Hepatocyte (in vitro differentiated cells): ENCODE results near the gene C11orf65. TPM values are rescaled to one million over a fixed set of nuclear protein-coding genes. Genes with fewer than 3 reads are reported as not detected.

Experiments used
- DNase-seq: peaks from one replicate; pipeline ENCODE4 v3.0.0-alpha.2; 2016; ENCODE audit warnings: low spot score
- H2AFZ ChIP-seq: fragments of 200-600 bp; sonication (generic); 2 replicates; pipeline ENCODE4 v1.6.0; 2016; ENCODE audit warnings: antibody characterized with exemption, mild to moderate bottlenecking
- H3K27ac ChIP-seq: fragments of 200-600 bp; sonication (generic); 2 replicates; pipeline ENCODE4 v1.5.1; 2016; ENCODE audit warnings: mild to moderate bottlenecking
- H3K27me3 ChIP-seq: fragments of 200-600 bp; sonication (generic); 2 replicates; pipeline ENCODE4 v1.6.1; 2016
- H3K36me3 ChIP-seq: fragments of 200-600 bp; sonication (generic); replicated peaks from 2 replicates; pipeline ENCODE4 v1.5.1; 2016; ENCODE audit warnings: low read depth; ENCODE audit not compliant: insufficient read depth
- H3K4me1 ChIP-seq: fragments of 200-600 bp; sonication (generic); 2 replicates; pipeline ENCODE4 v1.5.1; 2016; ENCODE audit warnings: mild to moderate bottlenecking, moderate library complexity; ENCODE audit not compliant: insufficient read depth
- H3K4me2 ChIP-seq: fragments of 200-600 bp; sonication (generic); 2 replicates; pipeline ENCODE4 v1.6.0; 2016
- H3K4me3 ChIP-seq: fragments of 200-600 bp; sonication (generic); 2 replicates; pipeline ENCODE4 v1.5.1; 2016; ENCODE audit warnings: mild to moderate bottlenecking
- H3K79me2 ChIP-seq: fragments of 200-600 bp; sonication (generic); 2 replicates; pipeline ENCODE4 v1.6.0; 2017; ENCODE audit warnings: mild to moderate bottlenecking
- H3K9me2 ChIP-seq: fragments of 200-600 bp; sonication (generic); replicated peaks from 2 replicates; pipeline ENCODE4 v1.6.0; 2017; ENCODE audit warnings: mild to moderate bottlenecking; ENCODE audit not compliant: insufficient read depth
- H3K9me3 ChIP-seq: fragments of 200-600 bp; sonication (generic); 2 replicates; pipeline ENCODE4 v1.5.1; 2016; ENCODE audit warnings: low read depth, mild to moderate bottlenecking
- H4K20me1 ChIP-seq: fragments of 200-600 bp; sonication (generic); 2 replicates; pipeline ENCODE4 v1.6.0; 2016; ENCODE audit warnings: mild to moderate bottlenecking; ENCODE audit not compliant: insufficient read depth, poor library complexity, severe bottlenecking
- CTCF ChIP-seq: fragments of 200-600 bp; sonication (generic); IDR thresholded peaks from 2 replicates; pipeline ENCODE4 v1.5.1; 2016; ENCODE audit warnings: antibody characterized with exemption, mild to moderate bottlenecking; ENCODE audit not compliant: poor library complexity
- EZH2 ChIP-seq: fragments of 200-600 bp; sonication (generic); IDR thresholded peaks from 2 replicates; pipeline ENCODE4 v1.6.1; 2016; ENCODE audit warnings: antibody characterized with exemption, mild to moderate bottlenecking, borderline replicate concordance
- EZH2phosphoT487 ChIP-seq: fragments of 200-600 bp; sonication (generic); IDR thresholded peaks from one replicate; pipeline ENCODE4 v1.6.1; 2018; ENCODE audit warnings: antibody characterized with exemption, mild to moderate bottlenecking, low read depth, moderate library complexity; ENCODE audit not compliant: unreplicated experiment, severe bottlenecking
- WGBS: methylation state at CpG from one replicate; pipeline ENCODE4 v1.1.6; 2016; ENCODE audit warnings: low lambda C conversion rate; ENCODE audit errors: missing lambda C conversion rate; 5-methylcytosine and 5-hydroxymethylcytosine counted together
- polyA plus RNA-seq: library from polyadenylated mRNA; unstranded; fragments of >200 nt; fragmentation: Nextera tagmentation; extraction: Ambion mirVana; gene quantifications from 2 replicates; pipeline ENCODE4 v1.2.1, GENCODE V29; 2016
- total RNA-seq: library from RNA; depleted of rRNA; stranded (reverse); fragments of >200 nt; gene quantifications from 2 replicates; pipeline ENCODE4 v1.2.3, GENCODE V29; 2014

Gene C11orf65
- total and polyA plus RNA-seq, 2 experiments from 2014 or later = 0.34 to 0.50 TPM

DNA sequence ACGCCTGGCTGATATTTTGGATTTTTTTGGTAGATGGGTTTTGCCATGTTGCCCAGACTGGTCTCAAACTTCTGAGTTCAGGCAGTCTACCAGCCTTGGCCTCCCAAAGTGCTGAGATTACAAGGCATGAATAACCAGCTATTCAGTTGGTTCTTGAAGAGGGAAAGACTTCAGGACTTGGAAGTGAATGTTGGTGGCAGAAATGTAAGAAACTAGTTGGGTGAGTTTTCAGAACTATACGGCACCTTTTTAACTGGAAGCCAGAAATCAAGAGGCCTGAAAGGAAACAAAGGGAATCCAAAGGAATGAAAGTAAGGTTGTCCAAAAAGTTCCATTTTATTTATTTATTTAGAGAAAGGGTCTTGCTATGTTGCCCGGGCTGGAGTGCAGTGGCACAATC lies 28.0 kb upstream of the C11orf65 start:
- Histone ChIP-seq H3K27ac (no peak overlapping the region), H3K79me2 (peaks cover 17% of the 10 kb centered on the region), H3K4me1 (peaks cover 4% of the 10 kb centered on the region), H3K9me3 (no peaks in the 10 kb centered on the region), H3K9me2 (no peaks in the 10 kb centered on the region), H2AFZ (no peak overlapping the region), H3K4me2 (no peak overlapping the region), H4K20me1 (no peaks in the 10 kb centered on the region), H3K27me3 (no peaks in the 10 kb centered on the region), H3K4me3 (no peak overlapping the region), H3K36me3 (no peaks in the 10 kb centered on the region)
- no peak for DNase-seq
- WGBS = 96% methylated on average over 3 of the region's 3 CpGs
- TF ChIP-seq CTCF (no peak), EZH2 (no peak), EZH2phosphoT487 (no peak)

DNA sequence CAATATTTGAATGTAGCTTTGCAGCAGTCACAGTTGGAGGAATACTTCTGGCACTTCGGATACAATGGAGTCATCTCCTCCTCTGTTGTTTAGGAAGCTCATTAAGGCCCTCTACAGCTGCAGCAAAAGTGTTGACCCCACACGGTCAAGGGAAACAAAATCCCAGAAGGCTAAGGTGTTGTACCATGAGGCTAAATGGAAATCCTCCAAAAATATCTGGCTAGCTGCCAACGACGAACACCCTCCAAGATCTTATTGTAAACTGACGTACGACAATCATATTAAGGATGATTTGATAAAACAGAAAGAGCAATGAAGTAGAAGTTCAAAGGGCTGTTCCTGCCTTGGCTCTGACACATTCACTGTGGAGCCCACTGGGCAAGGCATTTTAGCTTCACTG lies 26.9 kb upstream of the C11orf65 start:
- no peaks in the 10 kb centered on the region for H3K9me3 ChIP-seq
- 88% methylated on average over 6 of the region's 6 CpGs for WGBS
- no peak for DNase-seq

DNA sequence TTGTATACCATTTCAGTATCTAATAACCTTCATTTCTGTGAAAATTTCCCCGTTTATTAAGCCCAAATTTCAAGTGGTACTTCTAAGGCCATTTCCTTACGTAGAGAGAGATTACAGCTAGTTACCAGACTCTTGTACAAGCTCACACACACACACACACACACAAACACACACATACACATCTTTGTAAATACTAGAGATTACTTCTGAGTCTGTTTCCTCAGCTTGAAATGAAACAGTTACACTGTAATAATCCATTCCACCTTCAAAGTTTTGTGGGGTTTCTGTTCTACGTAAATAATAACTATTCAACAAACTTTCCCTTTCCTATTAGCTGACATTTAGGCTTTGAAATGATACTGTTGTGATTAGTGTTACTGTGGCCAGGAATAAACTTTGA lies 24.6 kb upstream of the C11orf65 start:
- H3K27me3 ChIP-seq = no peaks in the 10 kb centered on the region
- peaks cover 4% of the 10 kb centered on the region for H3K4me1 ChIP-seq
- peak overlapping the region; percentile 8 for H3K27ac ChIP-seq
- H3K9me3 ChIP-seq = no peaks in the 10 kb centered on the region
- WGBS = 65% methylated on average over 3 of the region's 3 CpGs
- H3K9me2 ChIP-seq = no peaks in the 10 kb centered on the region
- H3K4me2 ChIP-seq = peak overlapping the region; percentile 15
- peaks cover 17% of the 10 kb centered on the region for H3K79me2 ChIP-seq
- DNase-seq = no peak
- no peak overlapping the region for H3K4me3 ChIP-seq
- H3K36me3 ChIP-seq = no peaks in the 10 kb centered on the region
- no peak for TF ChIP-seq EZH2phosphoT487
- TF ChIP-seq EZH2 = no peak
- TF ChIP-seq CTCF = no peak
- no peak overlapping the region for H2AFZ ChIP-seq
- H4K20me1 ChIP-seq = no peaks in the 10 kb centered on the region

More for the DNA sequence above, 26.9 kb upstream of the C11orf65 start:
- Histone ChIP-seq H3K27ac (no peak overlapping the region), H3K4me3 (no peak overlapping the region), H3K79me2 (peaks cover 17% of the 10 kb centered on the region), H3K9me2 (no peaks in the 10 kb centered on the region), H3K4me1 (peaks cover 4% of the 10 kb centered on the region), H3K36me3 (no peaks in the 10 kb centered on the region), H2AFZ (no peak overlapping the region), H3K27me3 (no peaks in the 10 kb centered on the region), H3K4me2 (no peak overlapping the region), H4K20me1 (no peaks in the 10 kb centered on the region)
- no peak for TF ChIP-seq EZH2phosphoT487
- no peak for TF ChIP-seq CTCF
- no peak for TF ChIP-seq EZH2

GRCh38 chr11:108486828-108487227 lies 19.5 kb upstream of the C11orf65 start:
- H3K27me3 ChIP-seq = no peaks in the 10 kb centered on the region
- no peak overlapping the region for H3K27ac ChIP-seq
- no peaks in the 10 kb centered on the region for H3K9me3 ChIP-seq
- no peaks in the 10 kb centered on the region for H3K4me1 ChIP-seq
- H4K20me1 ChIP-seq = no peaks in the 10 kb centered on the region
- H2AFZ ChIP-seq = no peak overlapping the region
- TF ChIP-seq EZH2phosphoT487 (no peak), CTCF (no peak), EZH2 (no peak)
- H3K4me3 ChIP-seq = no peak overlapping the region
- no peaks in the 10 kb centered on the region for H3K36me3 ChIP-seq
- no peak for DNase-seq
- no peaks in the 10 kb centered on the region for H3K79me2 ChIP-seq
- no peaks in the 10 kb centered on the region for H3K9me2 ChIP-seq
- WGBS = 70% methylated on average over 3 of the region's 3 CpGs
- H3K4me2 ChIP-seq = no peak overlapping the region
